ENCODE measurements around the gene PRM2.

Gene PRM2

GRCh38 chr16:11258553-11259492, 17.5 kb downstream of the PRM2 start:
- peaks cover 18% of the 10 kb centered on the region for H3K36me3 ChIP-seq (ENCODE audit: control insufficient read depth, low read length)
- no peaks in the 10 kb centered on the region for H3K9me2 ChIP-seq (replicated peaks; ENCODE audit: control insufficient read depth, low read length)
- peaks cover 21% of the 10 kb centered on the region for H3K79me2 ChIP-seq (ENCODE audit: control insufficient read depth, low read length)
- H3F3A ChIP-seq (ENCODE audit: control insufficient read depth, insufficient read depth) = peaks cover 1% of the 10 kb centered on the region; the same call in 1 of the 2 replicates
- peaks cover 47% of the 10 kb centered on the region for H3K4me1 ChIP-seq (ENCODE audit: control insufficient read depth, low read length)
- H4K20me1 ChIP-seq (ENCODE audit: control insufficient read depth, insufficient read depth, low read depth, low read length) = peaks cover 2% of the 10 kb centered on the region
- H3K9me3 ChIP-seq (ENCODE audit: control insufficient read depth, insufficient read depth, low read length) = no peaks in the 10 kb centered on the region
- 0 out of 2 replicates have a peak overlapping the region, but pooled peaks have one; percentile 4 for H3K4me2 ChIP-seq (ENCODE audit: low read length)
- TF ChIP-seq EZH2phosphoT487 (IDR thresholded peaks at IDR 0.05; ENCODE audit: borderline replicate concordance, low read length) = no peak
- TF ChIP-seq CTCF (IDR thresholded peaks at IDR 0.05; ENCODE audit: low read depth, low read length, poor library complexity, severe bottlenecking) = no peak
- H3K27me3 ChIP-seq (ENCODE audit: control insufficient read depth, low read length) = peaks cover 18% of the 10 kb centered on the region
- no peak overlapping the region for H3K27ac ChIP-seq (ENCODE audit: low read depth, low read length)
- no peak overlapping the region for H3K4me3 ChIP-seq (ENCODE audit: low read length)

- Histone ChIP-seq H3K27ac (ENCODE audit: low read depth, low read length) (no peak overlapping the region), H3K4me1 (ENCODE audit: control insufficient read depth, low read length) (peaks cover 53% of the 10 kb centered on the region)
Measured at GRCh38 chr16:11257131-11257938, 18.9 kb downstream of the PRM2 start.

GRCh38 chr16:11256661-11257130, 19.6 kb downstream of the PRM2 start:
- Histone ChIP-seq H4K20me1 (ENCODE audit: control insufficient read depth, insufficient read depth, low read depth, low read length) (peaks cover 12% of the 10 kb centered on the region), H3K79me2 (ENCODE audit: control insufficient read depth, low read length) (peaks cover 37% of the 10 kb centered on the region), H3K4me3 (ENCODE audit: low read length) (peak overlapping the region; percentile 78), H3K4me1 (ENCODE audit: control insufficient read depth, low read length) (peaks cover 59% of the 10 kb centered on the region), H3K27ac (ENCODE audit: low read depth, low read length) (no peak overlapping the region), H3K36me3 (ENCODE audit: control insufficient read depth, low read length) (peaks cover 39% of the 10 kb centered on the region), H3K9me2 (replicated peaks; ENCODE audit: control insufficient read depth, low read length) (no peaks in the 10 kb centered on the region), H3K4me2 (ENCODE audit: low read length) (peak overlapping the region; percentile 84), H3F3A (ENCODE audit: control insufficient read depth, insufficient read depth) (peaks cover 16% of the 10 kb centered on the region), H3K9me3 (ENCODE audit: control insufficient read depth, insufficient read depth, low read length) (no peaks in the 10 kb centered on the region), H3K27me3 (ENCODE audit: control insufficient read depth, low read length) (peaks cover 18% of the 10 kb centered on the region)
- no peak for TF ChIP-seq CTCF (IDR thresholded peaks at IDR 0.05; ENCODE audit: low read depth, low read length, poor library complexity, severe bottlenecking)
- TF ChIP-seq EZH2phosphoT487 (IDR thresholded peaks at IDR 0.05; ENCODE audit: borderline replicate concordance, low read length) = no peak

More at GRCh38 chr16:11257131-11257938, 18.9 kb downstream of the PRM2 start:
- Histone ChIP-seq H3K9me2 (replicated peaks; ENCODE audit: control insufficient read depth, low read length) (no peaks in the 10 kb centered on the region), H4K20me1 (ENCODE audit: control insufficient read depth, insufficient read depth, low read depth, low read length) (peaks cover 8% of the 10 kb centered on the region), H3K9me3 (ENCODE audit: control insufficient read depth, insufficient read depth, low read length) (no peaks in the 10 kb centered on the region), H3K79me2 (ENCODE audit: control insufficient read depth, low read length) (peaks cover 36% of the 10 kb centered on the region), H3K4me3 (ENCODE audit: low read length) (peak overlapping the region; percentile 78), H3K27me3 (ENCODE audit: control insufficient read depth, low read length) (peaks cover 18% of the 10 kb centered on the region), H3F3A (ENCODE audit: control insufficient read depth, insufficient read depth) (peaks cover 14% of the 10 kb centered on the region), H3K36me3 (ENCODE audit: control insufficient read depth, low read length) (peaks cover 33% of the 10 kb centered on the region), H3K4me2 (ENCODE audit: low read length) (peak overlapping the region; percentile 84)
- TF ChIP-seq CTCF (IDR thresholded peaks at IDR 0.05; ENCODE audit: low read depth, low read length, poor library complexity, severe bottlenecking) (peak; percentile 79), EZH2phosphoT487 (IDR thresholded peaks at IDR 0.05; ENCODE audit: borderline replicate concordance, low read length) (no peak)
